T-helper 9 cell (primary cell): ENCODE results near the gene DEFB131A.
"Not testable (repeated sequence)": the region's sequence is repeated elsewhere in the genome, so short reads cannot be mapped to it uniquely, and the experiment has no call there.

Experiments
- DNase-seq: peaks from one replicate; pipeline ENCODE4 v3.0.0-alpha.2; 2020

Gene DEFB131A

DNA sequence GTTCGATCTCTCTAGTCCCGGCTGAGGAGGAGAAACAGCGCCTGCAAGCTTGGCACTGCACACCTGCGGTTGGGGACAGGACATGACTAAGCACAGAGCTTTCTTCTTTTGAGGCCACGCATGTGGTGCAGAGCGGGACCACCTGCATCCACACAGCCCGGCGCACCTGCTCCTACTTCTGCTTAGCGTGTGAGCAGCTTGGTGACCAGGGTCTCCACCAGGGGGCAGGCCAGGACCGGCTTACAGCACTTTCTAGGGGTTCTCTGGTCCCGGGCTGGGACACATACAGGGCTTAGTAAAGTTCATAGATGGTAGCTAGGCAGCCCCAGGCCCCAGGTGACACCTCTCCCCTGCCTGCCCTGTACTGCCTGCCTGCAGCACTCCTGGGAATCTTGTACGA is 51.2 kb downstream of the DEFB131A start:
- peak; percentile 45 for DNase-seq

DNA sequence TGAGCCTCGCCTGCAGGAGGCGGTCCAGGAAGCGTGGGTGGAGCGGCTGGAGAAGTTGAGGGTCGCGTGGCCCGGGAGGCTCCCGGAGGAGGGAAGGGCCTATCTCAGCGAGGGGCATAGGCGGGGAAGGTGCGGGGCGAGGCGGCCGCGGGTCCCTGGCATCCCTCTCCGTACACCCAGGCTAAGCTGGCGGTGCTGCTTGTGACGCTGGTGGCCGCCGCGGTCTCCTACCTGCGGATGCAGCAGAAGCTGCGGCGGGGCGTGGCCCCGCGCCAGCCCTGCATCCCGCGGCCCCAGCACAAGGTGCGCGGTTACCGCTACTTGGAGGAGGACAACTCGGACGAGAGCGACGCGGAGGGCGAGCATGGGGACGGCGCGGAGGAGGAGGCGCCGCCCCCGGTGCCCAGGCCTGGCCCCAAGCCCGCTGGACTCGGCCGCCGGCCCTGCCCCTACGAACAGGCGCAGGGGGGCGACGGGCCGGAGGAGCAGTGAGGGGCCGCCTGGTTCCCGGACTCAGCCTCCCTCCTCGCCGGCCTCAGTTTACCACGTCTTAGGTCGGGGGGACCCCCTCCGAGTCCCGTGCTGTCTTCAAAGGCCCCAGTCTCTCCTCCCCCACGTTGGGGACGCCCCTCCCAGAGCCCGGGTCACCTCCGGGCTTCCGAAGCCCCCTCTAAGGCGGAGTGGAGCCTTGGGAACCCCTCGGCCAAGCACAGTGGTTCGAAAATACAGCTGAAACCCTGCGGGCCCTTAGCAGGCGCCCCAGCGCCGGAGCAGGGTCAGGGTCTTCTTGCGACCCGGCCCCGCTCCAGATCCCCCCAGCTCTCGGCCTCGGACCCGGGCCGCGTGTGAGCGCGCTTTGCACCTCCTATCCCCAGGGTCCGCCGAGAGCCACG is 53.6 kb downstream of the DEFB131A start:
- DNase-seq: not testable (repeated sequence)

DNA sequence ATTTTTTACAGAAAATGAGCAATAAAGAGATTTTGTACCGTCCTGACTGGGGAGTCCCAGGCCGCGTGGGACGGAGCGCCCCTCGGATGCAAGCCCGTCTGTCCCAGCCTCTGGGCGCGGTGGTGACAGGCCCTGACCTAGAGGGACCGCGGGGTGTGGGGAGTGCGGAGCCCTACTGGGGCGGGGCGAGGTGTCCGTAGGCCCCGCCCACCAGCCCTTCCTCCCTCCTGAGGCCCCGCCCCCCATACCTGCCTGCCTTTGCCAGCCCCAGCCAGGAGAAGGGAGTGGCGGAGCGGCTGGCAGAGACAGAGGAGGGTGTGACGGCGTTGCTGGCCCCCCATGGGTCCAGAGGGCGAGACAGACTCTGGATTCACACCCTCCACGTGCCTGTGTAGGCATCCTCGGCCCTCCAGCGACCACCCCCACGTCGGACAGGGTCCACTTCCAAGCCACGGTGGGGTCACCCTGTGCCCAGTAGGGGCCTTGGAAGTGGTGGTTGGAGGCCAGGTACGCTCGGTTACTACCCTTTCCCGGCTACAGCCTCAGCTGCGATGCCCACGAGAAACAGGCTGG is 54.3 kb downstream of the DEFB131A start:
- DNase-seq: not testable (repeated sequence)

DNA sequence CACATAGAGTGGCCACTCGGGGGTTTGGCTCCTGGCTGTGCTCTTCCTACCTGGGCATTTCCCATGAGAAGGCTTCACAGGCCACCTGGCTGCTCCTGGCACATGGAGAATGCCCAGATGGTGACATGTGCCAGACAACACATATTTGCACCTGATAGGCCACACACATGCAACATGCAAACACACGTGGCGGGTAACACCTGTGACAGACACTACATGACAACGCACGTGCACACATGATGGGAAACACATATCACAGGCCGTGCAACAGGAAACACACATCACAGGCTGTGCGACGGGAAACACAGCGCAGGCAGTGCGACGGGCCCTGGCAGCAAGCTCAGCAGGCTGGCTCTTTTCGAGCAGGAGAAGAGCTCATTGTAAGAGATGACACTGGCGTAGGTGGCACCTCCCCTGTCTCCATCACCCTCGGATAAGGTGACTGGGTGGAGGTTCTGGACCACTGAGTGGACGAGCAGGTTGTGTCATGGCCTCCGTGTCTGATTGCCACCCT is 55.8 kb downstream of the DEFB131A start:
- DNase-seq: not testable (repeated sequence)
